Trophoblast cell (in vitro differentiated cells and primary cell): Measurements from ENCODE around the gene ABCC8.

Experiments
- DNase-seq, 2 donors: peaks; one replicate each; pipeline ENCODE4 v3.0.0-alpha.2; 2016
- H2AFZ ChIP-seq: 2 replicates; pipeline ENCODE4 v1.6.1; 2013; ENCODE audit warnings: low read length, moderate library complexity, mild to moderate bottlenecking; ENCODE audit not compliant: insufficient read depth, poor library complexity
- H2AK5ac ChIP-seq: 2 replicates; pipeline ENCODE4 v1.6.1; 2013; ENCODE audit warnings: mild to moderate bottlenecking, low read length
- H2BK120ac ChIP-seq: 2 replicates; pipeline ENCODE4 v1.6.1; 2013; ENCODE audit warnings: low read length, mild to moderate bottlenecking, moderate library complexity; ENCODE audit not compliant: insufficient read depth, poor library complexity
- H2BK12ac ChIP-seq: 2 replicates; pipeline ENCODE4 v1.6.1; 2013; ENCODE audit warnings: mild to moderate bottlenecking, low read length, moderate library complexity
- H2BK5ac ChIP-seq: 2 replicates; pipeline ENCODE4 v1.6.1; 2013; ENCODE audit warnings: low read length, low read depth, moderate library complexity, mild to moderate bottlenecking; ENCODE audit not compliant: poor library complexity
- H3K14ac ChIP-seq: 2 replicates; pipeline ENCODE4 v1.6.1; 2013; ENCODE audit warnings: mild to moderate bottlenecking, low read length
- H3K18ac ChIP-seq: 2 replicates; pipeline ENCODE4 v1.6.1; 2013; ENCODE audit warnings: mild to moderate bottlenecking, low read length
- H3K23ac ChIP-seq: 2 replicates; pipeline ENCODE4 v1.6.1; 2013; ENCODE audit warnings: low read length
- H3K27ac ChIP-seq: 2 replicates; pipeline ENCODE4 v1.5.1; 2013; ENCODE audit warnings: low read depth, mild to moderate bottlenecking, inconsistent platforms, low read length, moderate library complexity
- H3K27me3 ChIP-seq: 2 replicates; pipeline ENCODE4 v1.6.1; 2013; ENCODE audit warnings: inconsistent platforms, mild to moderate bottlenecking, low read length, moderate library complexity; ENCODE audit not compliant: insufficient read depth
- H3K36me3 ChIP-seq, 2 experiments: 1 replicate in 1 of 2; 2 replicates in 1 of 2; pipeline ENCODE4 v1.6.1; 2013; ENCODE audit warnings: low read length in 2 of 2, mild to moderate bottlenecking in 2 of 2, moderate library complexity in 1 of 2; ENCODE audit not compliant: insufficient read depth in 2 of 2, control insufficient read depth in 1 of 2
- H3K4ac ChIP-seq: 2 replicates; pipeline ENCODE4 v1.6.1; 2013; ENCODE audit warnings: low read depth, mild to moderate bottlenecking, low read length, moderate library complexity
- H3K4me1 ChIP-seq, 2 experiments: 1 replicate in 1 of 2; 2 replicates in 1 of 2; pipeline ENCODE4 v1.6.1; 2013; ENCODE audit warnings: low read length in 2 of 2, mild to moderate bottlenecking in 2 of 2, moderate library complexity in 1 of 2; ENCODE audit not compliant: insufficient read depth in 2 of 2, control insufficient read depth in 1 of 2
- H3K4me2 ChIP-seq: 2 replicates; pipeline ENCODE4 v1.6.1; 2013; ENCODE audit warnings: inconsistent platforms, mild to moderate bottlenecking, low read length, moderate library complexity
- H3K4me3 ChIP-seq: 2 replicates; pipeline ENCODE4 v1.5.1; 2013; ENCODE audit warnings: mild to moderate bottlenecking, low read depth, low read length, inconsistent platforms
- H3K79me1 ChIP-seq: one replicate; pipeline ENCODE4 v1.6.1; 2013; ENCODE audit warnings: low read length
- H3K79me2 ChIP-seq: 2 replicates; pipeline ENCODE4 v1.6.1; 2013; ENCODE audit warnings: low read length, mild to moderate bottlenecking; ENCODE audit not compliant: control insufficient read depth, insufficient read depth, poor library complexity
- H3K9ac ChIP-seq: 2 replicates; pipeline ENCODE4 v1.6.1; 2013; ENCODE audit warnings: mild to moderate bottlenecking, low read length
- H3K9me3 ChIP-seq: 2 replicates; pipeline ENCODE4 v1.6.1; 2013; ENCODE audit warnings: low read depth, mild to moderate bottlenecking, control low read depth, inconsistent platforms, low read length; ENCODE audit not compliant: insufficient read depth
- H4K12ac ChIP-seq: 2 replicates; pipeline ENCODE4 v1.6.1; 2013; ENCODE audit warnings: low read depth, mild to moderate bottlenecking, low read length, moderate library complexity
- H4K8ac ChIP-seq: 2 replicates; pipeline ENCODE4 v1.6.1; 2013; ENCODE audit warnings: low read depth, mild to moderate bottlenecking, low read length, moderate library complexity
- H4K91ac ChIP-seq: one replicate; pipeline ENCODE4 v1.6.1; 2013; ENCODE audit warnings: low read depth, mild to moderate bottlenecking, low read length, moderate library complexity
- WGBS: extraction: QIAGEN DNeasy Blood & Tissue Kit; methylation state at CpG from one replicate; pipeline ENCODE4 v1.1.7; 2013; ENCODE audit warnings: missing lambda C conversion rate; ENCODE audit not compliant: insufficient read length, insufficient coverage; ENCODE audit errors: extremely low coverage; 5-methylcytosine and 5-hydroxymethylcytosine counted together

ABCC8 gene

DNA sequence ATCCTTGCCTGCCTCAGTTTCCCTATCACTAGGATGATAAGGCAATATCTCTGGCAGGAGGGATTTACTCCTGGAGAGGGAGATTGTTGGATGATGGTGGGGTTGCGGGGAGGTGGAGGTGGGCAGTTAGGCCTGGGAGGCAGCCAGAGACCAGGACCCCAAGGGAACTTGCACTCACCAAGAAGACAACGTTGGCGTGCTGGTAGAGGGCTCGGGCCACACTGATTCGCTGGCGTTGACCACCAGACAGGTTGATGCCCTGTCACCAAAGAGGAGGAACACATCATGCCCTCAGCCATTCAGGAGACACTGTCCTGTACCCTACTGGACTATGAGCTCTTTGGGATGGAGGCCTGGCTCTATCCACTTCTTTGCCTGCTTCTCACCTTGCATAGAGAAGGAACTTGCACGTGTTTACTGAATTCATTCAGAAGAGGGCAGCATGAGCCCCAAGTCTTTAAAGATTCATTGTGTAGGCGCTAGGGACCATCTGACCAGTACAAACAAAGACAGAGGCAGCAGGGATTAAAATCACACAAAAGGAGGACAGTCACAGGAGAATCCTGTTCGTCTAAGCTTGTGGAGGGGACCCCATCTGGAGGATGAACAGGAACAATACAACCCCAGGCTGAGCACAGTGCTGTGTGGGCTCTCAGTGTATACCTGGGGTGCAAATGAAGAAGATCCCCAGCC, 64.0 kb downstream of the ABCC8 start:
- Histone ChIP-seq H2AFZ (no peak overlapping the region), H4K8ac (no peak overlapping the region), H3K4me3 (peak overlapping the region; percentile 18), H4K91ac (no peak overlapping the region), H3K23ac (no peak overlapping the region), H3K79me1 (no peaks in the 10 kb centered on the region), H2BK5ac (no peak overlapping the region), H3K79me2 (no peaks in the 10 kb centered on the region), H3K18ac (no peak overlapping the region), H3K4ac (no peak overlapping the region), H3K4me2 (no peak overlapping the region), H3K14ac (no peak overlapping the region), H3K36me3 (no peaks in the 10 kb centered on the region), H3K9ac (no peak overlapping the region), H4K12ac (no peak overlapping the region), H2AK5ac (no peak overlapping the region), H3K9me3 (no peaks in the 10 kb centered on the region), H3K27ac (no peak overlapping the region), H2BK12ac (no peak overlapping the region), H3K27me3 (no peaks in the 10 kb centered on the region), H3K4me1 (no peaks in the 10 kb centered on the region), H2BK120ac (no peak overlapping the region)
- no peak for DNase-seq
- no CpG with 5 or more reads among the region's 9 CpGs for WGBS

DNA sequence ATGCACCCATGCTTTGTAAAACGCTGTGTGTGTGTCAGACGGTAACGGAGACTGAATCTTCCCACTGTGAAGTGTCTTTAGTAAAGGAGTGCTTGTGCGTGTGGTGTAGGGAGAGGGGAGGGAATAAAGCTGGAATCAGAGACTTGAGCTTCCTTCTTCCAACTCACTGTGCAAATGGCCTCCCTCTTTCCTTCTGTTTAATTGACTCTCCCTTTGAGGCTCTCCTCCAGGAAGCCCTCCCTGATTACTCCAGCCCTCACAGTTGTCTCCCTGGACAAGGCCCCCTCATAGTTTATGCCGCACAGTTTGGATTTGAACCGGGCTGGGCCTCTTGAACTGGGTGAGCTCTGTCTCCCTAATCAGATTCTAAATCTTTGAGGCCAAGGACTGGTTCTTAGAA, 65.2 kb downstream of the ABCC8 start:
- Histone ChIP-seq H2BK12ac (no peak overlapping the region), H3K23ac (no peak overlapping the region), H3K9me3 (no peaks in the 10 kb centered on the region), H3K14ac (no peak overlapping the region), H2AK5ac (no peak overlapping the region), H3K4me1 (no peaks in the 10 kb centered on the region), H3K4me2 (no peak overlapping the region), H3K18ac (no peak overlapping the region), H3K4me3 (no peak overlapping the region), H2AFZ (no peak overlapping the region), H3K27me3 (no peaks in the 10 kb centered on the region), H2BK120ac (no peak overlapping the region), H4K8ac (no peak overlapping the region), H2BK5ac (no peak overlapping the region), H3K27ac (no peak overlapping the region), H4K91ac (no peak overlapping the region), H3K79me2 (no peaks in the 10 kb centered on the region), H3K9ac (no peak overlapping the region), H4K12ac (no peak overlapping the region), H3K36me3 (no peaks in the 10 kb centered on the region), H3K79me1 (no peaks in the 10 kb centered on the region), H3K4ac (no peak overlapping the region)
- no peak for DNase-seq
- WGBS, result no CpG with 5 or more reads among the region's 6 CpGs

DNA sequence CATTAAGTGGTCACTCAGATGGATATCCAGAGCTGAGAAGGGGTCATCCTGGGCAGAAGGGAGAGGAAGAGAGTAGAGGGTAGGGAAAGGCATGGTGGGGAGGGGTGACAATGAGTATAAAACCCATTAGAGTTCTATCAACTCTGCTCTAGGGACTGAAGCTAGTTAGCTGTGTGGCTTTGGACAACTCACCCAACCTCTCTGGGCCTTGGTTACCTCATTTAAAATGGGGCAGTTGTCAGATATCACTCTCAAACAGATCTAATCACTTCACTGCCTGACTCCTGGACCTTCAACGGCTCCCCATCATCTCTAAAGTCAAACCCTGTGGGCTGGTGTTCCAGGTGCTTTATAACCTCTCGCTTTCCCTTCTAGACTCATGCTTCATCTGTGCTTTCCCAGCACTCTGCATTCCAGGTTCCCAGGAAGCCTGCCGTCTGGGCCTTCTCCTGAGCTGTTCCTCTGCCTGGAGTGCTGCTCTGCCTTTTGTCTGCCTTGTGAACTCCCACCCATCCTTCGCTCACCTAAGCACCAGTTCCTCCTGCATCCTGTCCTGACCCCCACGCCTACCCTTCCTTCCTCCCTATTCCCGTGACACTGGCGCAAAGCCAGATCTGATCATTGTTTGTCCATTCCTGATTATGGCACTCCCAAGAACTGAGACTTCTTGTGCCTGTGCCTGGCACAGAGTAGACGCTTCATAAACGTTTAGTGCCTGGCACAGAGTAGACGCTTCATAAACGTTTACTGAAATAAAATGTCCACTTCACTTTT, 65.9 kb downstream of the ABCC8 start:
- no peak overlapping the region for H3K4me3 ChIP-seq
- H2BK12ac ChIP-seq, result no peak overlapping the region
- H4K8ac ChIP-seq, result no peak overlapping the region
- H3K18ac ChIP-seq, result no peak overlapping the region
- H4K12ac ChIP-seq, result no peak overlapping the region
- H3K14ac ChIP-seq, result no peak overlapping the region
- no peak for DNase-seq
- H3K9ac ChIP-seq, result no peak overlapping the region
- no CpG with 5 or more reads among the region's 11 CpGs for WGBS
- H3K79me2 ChIP-seq, result no peaks in the 10 kb centered on the region
- H3K4ac ChIP-seq, result no peak overlapping the region
- H2BK120ac ChIP-seq, result no peak overlapping the region
- H4K91ac ChIP-seq, result no peak overlapping the region
- H3K4me2 ChIP-seq, result no peak overlapping the region
- no peak overlapping the region for H2AFZ ChIP-seq
- no peak overlapping the region for H2AK5ac ChIP-seq
- H3K4me1 ChIP-seq, result no peaks in the 10 kb centered on the region
- no peaks in the 10 kb centered on the region for H3K9me3 ChIP-seq
- no peak overlapping the region for H3K23ac ChIP-seq
- no peaks in the 10 kb centered on the region for H3K27me3 ChIP-seq
- H3K79me1 ChIP-seq, result no peaks in the 10 kb centered on the region
- no peak overlapping the region for H3K27ac ChIP-seq
- H2BK5ac ChIP-seq, result no peak overlapping the region
- no peaks in the 10 kb centered on the region for H3K36me3 ChIP-seq

DNA sequence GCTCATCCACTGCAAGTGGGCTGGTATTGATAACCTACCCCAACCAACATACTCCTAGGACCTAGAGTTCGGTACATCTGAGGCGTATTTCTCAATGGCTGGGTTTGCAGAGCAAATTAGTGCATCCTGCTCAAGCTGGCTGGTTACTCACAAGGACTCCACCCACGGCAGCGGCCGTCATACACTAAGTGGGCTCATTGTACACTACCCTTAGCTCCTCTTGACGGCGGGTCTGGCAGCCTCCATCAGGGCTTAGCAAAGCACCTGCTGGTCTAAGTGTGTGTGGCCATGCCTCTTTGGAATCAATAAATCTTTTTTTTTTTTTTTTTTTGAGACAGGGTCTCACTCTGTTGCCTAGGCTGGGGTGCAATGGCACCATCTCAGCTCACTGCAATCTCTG, 68.0 kb downstream of the ABCC8 start:
- no peak overlapping the region for H3K4me3 ChIP-seq
- no peak overlapping the region for H3K4ac ChIP-seq
- no peak overlapping the region for H3K14ac ChIP-seq
- no peak overlapping the region for H2AFZ ChIP-seq
- H2BK12ac ChIP-seq, result no peak overlapping the region
- no peak overlapping the region for H3K4me2 ChIP-seq
- H3K4me1 ChIP-seq, result no peaks in the 10 kb centered on the region
- H2AK5ac ChIP-seq, result no peak overlapping the region
- no peak overlapping the region for H3K9ac ChIP-seq
- no peak overlapping the region for H2BK120ac ChIP-seq
- H3K9me3 ChIP-seq, result no peaks in the 10 kb centered on the region
- no peak for DNase-seq
- no peaks in the 10 kb centered on the region for H3K79me1 ChIP-seq
- no peaks in the 10 kb centered on the region for H3K79me2 ChIP-seq
- no CpG with 5 or more reads among the region's 7 CpGs for WGBS
- no peak overlapping the region for H3K18ac ChIP-seq
- H4K12ac ChIP-seq, result no peak overlapping the region
- no peak overlapping the region for H3K23ac ChIP-seq
- no peaks in the 10 kb centered on the region for H3K36me3 ChIP-seq
- H3K27ac ChIP-seq, result no peak overlapping the region
- no peaks in the 10 kb centered on the region for H3K27me3 ChIP-seq
- no peak overlapping the region for H2BK5ac ChIP-seq
- no peak overlapping the region for H4K91ac ChIP-seq
- no peak overlapping the region for H4K8ac ChIP-seq
